AG09309 (cell line): ENCODE results near the gene FAT1.
"Not testable (repeated sequence)": the region's sequence is repeated elsewhere in the genome, so short reads cannot be mapped to it uniquely, and the experiment has no call there.

Experiments used
- DNase-seq: peaks from one replicate; pipeline ENCODE4 v3.0.0-alpha.2; 2010; ENCODE audit warnings: low read depth
- H3K4me3 ChIP-seq: 2 replicates; pipeline ENCODE4 v1.5.1; 2011; ENCODE audit warnings: mild to moderate bottlenecking, low read depth, low read length, moderate library complexity; ENCODE audit not compliant: control insufficient read depth
- TF ChIP-seq, protein P1 (sequence below): IDR thresholded peaks from 2 replicates; pipeline ENCODE4 v1.5.1; 2011; ENCODE audit warnings: mild to moderate bottlenecking, low read depth, low read length, inconsistent platforms; ENCODE audit not compliant: insufficient read depth, control insufficient read depth; ENCODE audit errors: missing control alignments

Gene FAT1

DNA sequence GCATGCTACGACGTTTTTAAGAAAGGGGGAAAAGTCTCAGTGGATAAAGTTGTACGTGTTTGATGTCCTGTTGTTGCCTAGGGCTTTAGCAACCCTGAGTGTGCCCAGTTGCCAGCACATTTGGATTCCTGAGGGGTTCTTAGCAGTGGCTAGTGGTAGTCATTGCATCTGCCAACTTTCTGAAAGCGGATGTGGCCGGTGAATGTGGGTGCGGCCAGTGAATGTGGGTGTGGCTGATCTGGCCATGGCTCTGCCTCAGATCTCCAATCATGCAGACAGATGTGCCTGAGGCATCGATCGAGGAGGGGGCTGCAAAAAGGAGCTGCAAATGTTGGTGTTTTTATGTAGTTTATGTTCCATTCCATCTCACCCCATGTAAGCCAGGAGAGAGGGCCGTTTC, 41.5 kb upstream of the FAT1 start:
- TF ChIP-seq, protein P1, sequence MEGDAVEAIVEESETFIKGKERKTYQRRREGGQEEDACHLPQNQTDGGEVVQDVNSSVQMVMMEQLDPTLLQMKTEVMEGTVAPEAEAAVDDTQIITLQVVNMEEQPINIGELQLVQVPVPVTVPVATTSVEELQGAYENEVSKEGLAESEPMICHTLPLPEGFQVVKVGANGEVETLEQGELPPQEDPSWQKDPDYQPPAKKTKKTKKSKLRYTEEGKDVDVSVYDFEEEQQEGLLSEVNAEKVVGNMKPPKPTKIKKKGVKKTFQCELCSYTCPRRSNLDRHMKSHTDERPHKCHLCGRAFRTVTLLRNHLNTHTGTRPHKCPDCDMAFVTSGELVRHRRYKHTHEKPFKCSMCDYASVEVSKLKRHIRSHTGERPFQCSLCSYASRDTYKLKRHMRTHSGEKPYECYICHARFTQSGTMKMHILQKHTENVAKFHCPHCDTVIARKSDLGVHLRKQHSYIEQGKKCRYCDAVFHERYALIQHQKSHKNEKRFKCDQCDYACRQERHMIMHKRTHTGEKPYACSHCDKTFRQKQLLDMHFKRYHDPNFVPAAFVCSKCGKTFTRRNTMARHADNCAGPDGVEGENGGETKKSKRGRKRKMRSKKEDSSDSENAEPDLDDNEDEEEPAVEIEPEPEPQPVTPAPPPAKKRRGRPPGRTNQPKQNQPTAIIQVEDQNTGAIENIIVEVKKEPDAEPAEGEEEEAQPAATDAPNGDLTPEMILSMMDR, result no peak
- H3K4me3 ChIP-seq, result no peak overlapping the region
- peak; percentile 67 for DNase-seq

DNA sequence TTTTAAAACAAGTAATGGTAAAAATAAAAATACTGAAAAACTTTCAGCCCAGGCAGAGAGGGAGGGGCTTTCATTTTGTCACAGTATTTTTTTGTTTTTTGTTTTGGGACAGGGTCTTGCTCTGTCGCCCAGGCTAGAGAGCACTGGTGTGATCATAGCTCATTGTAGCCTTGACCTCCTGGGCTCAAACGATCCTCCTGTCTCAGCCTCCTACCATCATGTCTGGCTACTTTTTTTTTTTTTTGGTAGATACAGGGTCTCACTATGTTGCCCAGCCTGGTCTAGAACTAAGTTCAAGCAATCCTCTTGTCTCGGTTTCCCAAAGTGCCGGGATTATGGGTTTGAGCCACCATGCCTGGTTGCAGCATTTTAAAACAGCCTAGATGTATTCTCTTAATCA, 40.8 kb upstream of the FAT1 start:
- no peak overlapping the region for H3K4me3 ChIP-seq
- DNase-seq, result no peak
- TF ChIP-seq, protein P1, result no peak

DNA sequence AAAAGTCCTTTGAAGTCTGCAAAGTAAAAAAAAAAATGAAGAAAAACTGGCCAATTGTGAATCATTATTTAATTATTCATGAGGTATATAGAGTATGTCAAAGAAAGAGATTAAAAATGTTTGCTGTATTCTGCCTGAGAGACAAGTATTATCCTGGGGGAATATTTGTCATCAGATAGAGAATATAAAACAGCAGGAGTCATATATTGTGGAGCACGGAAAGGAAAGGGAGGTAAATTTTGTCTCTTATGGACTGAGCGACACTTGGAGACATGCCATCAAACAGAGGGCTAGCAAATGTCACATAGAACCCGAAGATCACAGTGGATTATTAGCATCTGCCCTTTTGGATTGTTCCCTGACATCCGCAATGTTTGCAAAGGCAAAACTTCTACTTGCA, 39.2 kb upstream of the FAT1 start:
- no peak for DNase-seq
- no peak overlapping the region for H3K4me3 ChIP-seq
- TF ChIP-seq, protein P1, result no peak

DNA sequence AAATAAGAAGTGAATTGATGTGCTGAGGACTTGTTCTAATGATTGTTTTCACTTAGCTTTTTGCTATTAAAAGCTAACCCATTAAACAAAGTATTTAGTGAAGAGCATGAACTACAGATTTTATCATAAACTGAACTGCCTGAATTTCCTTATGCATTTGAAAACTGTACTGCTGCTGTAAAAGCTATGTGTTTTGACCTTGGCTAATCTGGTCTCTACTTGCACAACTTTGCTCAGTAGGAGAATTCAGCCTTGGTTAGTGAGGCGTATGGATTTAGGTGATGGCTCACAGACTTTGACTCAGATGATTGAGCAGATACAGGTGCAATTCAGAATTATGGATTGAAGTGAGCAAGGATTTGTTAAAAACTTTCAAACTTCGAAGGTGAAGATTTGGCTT, 38.7 kb upstream of the FAT1 start:
- no peak for DNase-seq
- TF ChIP-seq, protein P1, result no peak
- no peak overlapping the region for H3K4me3 ChIP-seq

DNA sequence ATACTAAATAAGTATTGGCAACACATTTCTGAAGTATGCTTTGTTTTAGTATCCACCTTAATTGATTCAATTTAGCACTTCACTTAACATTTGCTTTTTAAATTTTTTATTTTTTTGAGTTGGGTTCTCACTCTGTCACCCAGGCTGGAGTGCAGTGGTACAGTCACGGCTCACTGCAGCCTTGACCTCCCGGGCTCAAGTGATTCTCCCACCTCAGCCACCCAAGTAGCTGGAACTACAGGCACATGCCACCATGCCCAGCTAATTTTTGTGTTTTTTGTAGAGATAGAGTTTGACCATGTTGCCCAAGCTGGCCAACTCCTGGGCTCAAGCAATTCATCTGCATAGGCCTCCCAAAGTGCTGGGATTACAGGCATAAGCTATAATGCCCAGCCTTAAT, 38.3 kb upstream of the FAT1 start:
- not testable (repeated sequence) for DNase-seq, H3K4me3 ChIP-seq

DNA sequence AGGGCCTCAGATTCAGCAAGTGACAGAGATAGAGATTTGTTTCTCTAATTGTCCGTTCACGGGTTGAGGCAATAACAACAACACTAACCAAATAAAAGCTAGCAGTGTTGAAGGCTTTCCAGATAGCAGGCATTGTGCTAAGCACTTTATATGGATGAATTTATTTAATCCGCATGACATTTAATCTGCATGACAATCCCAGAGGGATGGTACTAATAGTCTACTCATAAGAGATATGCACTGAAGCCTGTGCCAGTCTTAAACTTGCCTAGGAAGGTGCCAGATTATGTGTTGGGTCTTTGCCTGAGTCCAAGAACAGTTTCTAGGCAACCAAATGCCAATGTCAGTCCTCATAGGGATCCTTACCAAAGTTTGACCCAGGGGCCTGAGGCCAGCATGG, 37.7 kb upstream of the FAT1 start:
- DNase-seq, result no peak
- TF ChIP-seq, protein P1, result no peak
- H3K4me3 ChIP-seq, result no peak overlapping the region

DNA sequence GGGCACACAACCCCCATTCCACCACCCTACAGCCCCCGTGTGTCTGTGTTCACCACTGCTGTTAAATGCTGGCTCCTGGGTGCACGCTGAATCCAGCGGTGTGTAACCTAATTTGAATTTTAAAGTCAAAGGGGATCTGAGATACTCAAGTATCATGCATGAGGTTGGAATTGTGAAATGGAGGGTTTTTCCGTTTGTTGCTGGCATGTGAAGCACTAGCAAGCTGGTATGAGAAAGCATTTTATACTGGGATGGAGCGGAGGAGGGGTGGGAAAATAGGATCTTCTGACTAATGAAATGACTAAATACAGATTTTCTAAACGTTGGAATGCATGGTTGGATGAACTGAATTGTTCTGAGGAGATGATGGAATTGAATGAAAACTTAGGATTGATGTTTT, 36.9 kb upstream of the FAT1 start:
- H3K4me3 ChIP-seq, result no peak overlapping the region
- TF ChIP-seq, protein P1, result no peak
- DNase-seq, result peak; percentile 91

DNA sequence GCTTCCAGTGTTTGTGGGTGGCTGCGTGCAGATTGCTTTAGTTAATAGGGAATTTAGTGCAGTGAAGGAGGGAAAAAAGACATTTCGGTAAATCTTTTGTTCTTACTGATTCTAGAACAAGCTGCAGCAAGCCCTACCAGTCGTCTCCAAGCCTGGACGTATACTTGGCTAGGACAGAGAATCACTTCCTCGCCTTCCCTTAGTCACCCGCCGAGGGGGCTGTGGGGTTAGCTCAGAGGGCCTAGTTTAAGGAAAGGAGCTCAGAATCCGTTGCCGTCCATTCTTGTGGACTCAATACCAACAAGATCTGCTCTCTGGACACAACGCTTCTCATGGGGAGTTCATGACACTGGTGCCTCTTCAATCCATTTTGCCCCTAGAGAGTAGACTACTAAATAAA, 36.3 kb upstream of the FAT1 start:
- TF ChIP-seq, protein P1, result no peak
- DNase-seq, result no peak
- no peak overlapping the region for H3K4me3 ChIP-seq
